Osteoblast (primary cell): ENCODE data around the gene MTR. TPM values are rescaled to one million over a fixed set of nuclear protein-coding genes. Genes with fewer than 3 reads are reported as not detected.

ENCODE experiments used
- DNase-seq: peaks from one replicate; pipeline ENCODE4 v3.0.0; 2011; ENCODE audit warnings: low spot score, mixed read lengths; ENCODE audit not compliant: insufficient read length; ENCODE audit errors: missing footprints
- H2AFZ ChIP-seq: 2 replicates; pipeline ENCODE4 v1.6.0; 2011; ENCODE audit warnings: mild to moderate bottlenecking, low read length
- H3K27ac ChIP-seq: 2 replicates; pipeline ENCODE4 v1.5.1; 2011; ENCODE audit warnings: mild to moderate bottlenecking, low read depth, low read length, moderate library complexity
- H3K27me3 ChIP-seq: 2 replicates; pipeline ENCODE4 v1.6.0; 2012; ENCODE audit warnings: mild to moderate bottlenecking, control low read depth, inconsistent platforms, low read length, moderate library complexity; ENCODE audit not compliant: insufficient read depth
- H3K36me3 ChIP-seq: 2 replicates; pipeline ENCODE4 v1.5.1; 2011; ENCODE audit warnings: mild to moderate bottlenecking, low read length, control low read depth, moderate library complexity; ENCODE audit not compliant: insufficient read depth
- H3K4me1 ChIP-seq: 2 replicates; pipeline ENCODE4 v1.5.1; 2011; ENCODE audit warnings: mild to moderate bottlenecking, low read length, control low read depth, moderate library complexity; ENCODE audit not compliant: insufficient read depth
- H3K4me2 ChIP-seq: 2 replicates; pipeline ENCODE4 v1.6.0; 2011; ENCODE audit warnings: mild to moderate bottlenecking, low read length; ENCODE audit not compliant: insufficient read depth
- H3K4me3 ChIP-seq: fragments of 200-600 bp; sonication (generic); 3 replicates; pipeline ENCODE4 v1.5.1; 2012; ENCODE audit warnings: mild to moderate bottlenecking, low read length, inconsistent platforms; ENCODE audit not compliant: insufficient read depth
- H3K79me2 ChIP-seq: 2 replicates; pipeline ENCODE4 v1.6.0; 2012; ENCODE audit warnings: mild to moderate bottlenecking, low read length, control low read depth, inconsistent platforms; ENCODE audit not compliant: insufficient read depth
- H3K9me3 ChIP-seq: 2 replicates; pipeline ENCODE4 v1.5.1; 2011; ENCODE audit warnings: low read depth, low read length, control low read depth
- H4K20me1 ChIP-seq: 2 replicates; pipeline ENCODE4 v1.6.0; 2012; ENCODE audit warnings: mild to moderate bottlenecking, low read length, control low read depth; ENCODE audit not compliant: insufficient read depth
- total RNA-seq: library from RNA; depleted of rRNA; stranded (reverse); fragments of >200 nt; gene quantifications from 2 replicates; pipeline ENCODE4 v1.2.3, GENCODE V29; 2012
- TF ChIP-seq, protein P1 (sequence below): IDR thresholded peaks from 2 replicates; pipeline ENCODE4 v1.5.1; 2011; ENCODE audit warnings: mild to moderate bottlenecking, low read depth, low read length, moderate library complexity; ENCODE audit errors: extremely low read depth

The MTR gene
- total RNA-seq, 1 donor: 30.0 TPM

DNA sequence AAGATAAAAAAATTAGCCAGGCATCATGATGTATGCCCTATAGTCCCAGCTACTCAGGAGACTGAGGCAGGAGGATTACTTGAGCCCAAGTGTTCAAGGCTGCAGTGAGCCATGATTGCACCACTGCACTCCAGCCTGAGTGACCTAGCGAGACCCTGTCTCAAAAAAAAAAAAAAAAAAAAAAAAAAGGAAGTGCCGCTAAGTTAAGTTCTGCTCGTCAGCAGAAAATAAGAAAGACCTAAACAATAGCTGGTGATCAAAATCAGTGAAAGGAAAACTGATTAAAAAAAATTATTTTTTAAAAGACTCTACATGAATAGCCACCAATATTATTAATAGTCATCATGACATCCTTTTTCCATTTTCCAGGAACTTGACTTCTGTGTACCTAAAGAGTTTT lies 44.2 kb upstream of the MTR start:
- no peaks in the 10 kb centered on the region for H3K27me3 ChIP-seq
- H3K27ac ChIP-seq: no peak overlapping the region
- no peaks in the 10 kb centered on the region for H3K4me1 ChIP-seq
- TF ChIP-seq, protein P1, sequence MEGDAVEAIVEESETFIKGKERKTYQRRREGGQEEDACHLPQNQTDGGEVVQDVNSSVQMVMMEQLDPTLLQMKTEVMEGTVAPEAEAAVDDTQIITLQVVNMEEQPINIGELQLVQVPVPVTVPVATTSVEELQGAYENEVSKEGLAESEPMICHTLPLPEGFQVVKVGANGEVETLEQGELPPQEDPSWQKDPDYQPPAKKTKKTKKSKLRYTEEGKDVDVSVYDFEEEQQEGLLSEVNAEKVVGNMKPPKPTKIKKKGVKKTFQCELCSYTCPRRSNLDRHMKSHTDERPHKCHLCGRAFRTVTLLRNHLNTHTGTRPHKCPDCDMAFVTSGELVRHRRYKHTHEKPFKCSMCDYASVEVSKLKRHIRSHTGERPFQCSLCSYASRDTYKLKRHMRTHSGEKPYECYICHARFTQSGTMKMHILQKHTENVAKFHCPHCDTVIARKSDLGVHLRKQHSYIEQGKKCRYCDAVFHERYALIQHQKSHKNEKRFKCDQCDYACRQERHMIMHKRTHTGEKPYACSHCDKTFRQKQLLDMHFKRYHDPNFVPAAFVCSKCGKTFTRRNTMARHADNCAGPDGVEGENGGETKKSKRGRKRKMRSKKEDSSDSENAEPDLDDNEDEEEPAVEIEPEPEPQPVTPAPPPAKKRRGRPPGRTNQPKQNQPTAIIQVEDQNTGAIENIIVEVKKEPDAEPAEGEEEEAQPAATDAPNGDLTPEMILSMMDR: no peak
- H4K20me1 ChIP-seq: no peaks in the 10 kb centered on the region
- DNase-seq: no peak
- H2AFZ ChIP-seq: no peak overlapping the region
- H3K36me3 ChIP-seq: no peaks in the 10 kb centered on the region
- no peak overlapping the region for H3K4me3 ChIP-seq
- H3K4me2 ChIP-seq: no peak overlapping the region
- H3K9me3 ChIP-seq: no peaks in the 10 kb centered on the region
- no peaks in the 10 kb centered on the region for H3K79me2 ChIP-seq

DNA sequence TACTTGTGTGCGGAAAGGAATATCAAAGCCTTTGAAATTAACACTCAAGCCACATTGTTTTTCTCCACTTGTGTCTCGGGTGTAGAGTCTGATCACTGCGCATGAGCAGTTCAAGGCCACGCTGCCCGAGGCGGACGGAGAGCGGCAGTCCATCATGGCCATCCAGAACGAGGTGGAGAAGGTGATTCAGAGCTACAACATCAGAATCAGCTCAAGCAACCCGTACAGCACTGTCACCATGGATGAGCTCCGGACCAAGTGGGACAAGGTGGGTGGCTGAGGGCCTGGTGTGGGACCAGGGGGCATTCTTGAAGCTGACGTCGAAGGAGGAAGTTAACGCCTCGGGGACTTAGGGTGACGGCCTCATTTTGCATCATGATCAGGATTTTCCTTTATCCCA lies 43.7 kb upstream of the MTR start:
- H3K4me3 ChIP-seq: no peak overlapping the region
- H3K4me1 ChIP-seq: no peaks in the 10 kb centered on the region
- H3K27me3 ChIP-seq: no peaks in the 10 kb centered on the region
- no peak overlapping the region for H3K27ac ChIP-seq
- H3K79me2 ChIP-seq: no peaks in the 10 kb centered on the region
- H4K20me1 ChIP-seq: no peaks in the 10 kb centered on the region
- TF ChIP-seq, protein P1: no peak
- H3K4me2 ChIP-seq: no peak overlapping the region
- no peaks in the 10 kb centered on the region for H3K9me3 ChIP-seq
- H2AFZ ChIP-seq: no peak overlapping the region
- no peaks in the 10 kb centered on the region for H3K36me3 ChIP-seq
- no peak for DNase-seq

DNA sequence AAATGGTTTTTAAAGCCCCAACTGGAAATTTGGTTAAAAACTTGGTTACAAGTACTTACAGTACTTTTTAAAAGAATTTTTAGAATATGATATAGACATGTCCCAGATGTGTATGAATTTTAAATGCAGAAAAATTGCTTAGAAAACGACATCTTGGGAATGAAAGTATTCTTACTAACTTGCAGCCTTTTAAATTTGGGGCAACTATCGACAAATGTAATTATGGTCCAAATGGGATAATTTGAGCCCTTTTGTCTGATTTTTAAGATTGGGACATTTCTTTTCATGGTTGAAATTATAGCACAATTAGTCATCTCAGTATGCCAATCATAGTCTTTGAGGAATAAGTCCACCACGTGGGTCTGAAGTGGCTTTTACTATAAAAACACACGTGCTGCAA lies 43.2 kb upstream of the MTR start:
- H2AFZ ChIP-seq: no peak overlapping the region
- TF ChIP-seq, protein P1: no peak
- no peaks in the 10 kb centered on the region for H4K20me1 ChIP-seq
- no peak overlapping the region for H3K27ac ChIP-seq
- no peaks in the 10 kb centered on the region for H3K79me2 ChIP-seq
- no peaks in the 10 kb centered on the region for H3K4me1 ChIP-seq
- DNase-seq: no peak
- H3K9me3 ChIP-seq: no peaks in the 10 kb centered on the region
- H3K27me3 ChIP-seq: no peaks in the 10 kb centered on the region
- no peak overlapping the region for H3K4me3 ChIP-seq
- H3K36me3 ChIP-seq: no peaks in the 10 kb centered on the region
- H3K4me2 ChIP-seq: no peak overlapping the region

DNA sequence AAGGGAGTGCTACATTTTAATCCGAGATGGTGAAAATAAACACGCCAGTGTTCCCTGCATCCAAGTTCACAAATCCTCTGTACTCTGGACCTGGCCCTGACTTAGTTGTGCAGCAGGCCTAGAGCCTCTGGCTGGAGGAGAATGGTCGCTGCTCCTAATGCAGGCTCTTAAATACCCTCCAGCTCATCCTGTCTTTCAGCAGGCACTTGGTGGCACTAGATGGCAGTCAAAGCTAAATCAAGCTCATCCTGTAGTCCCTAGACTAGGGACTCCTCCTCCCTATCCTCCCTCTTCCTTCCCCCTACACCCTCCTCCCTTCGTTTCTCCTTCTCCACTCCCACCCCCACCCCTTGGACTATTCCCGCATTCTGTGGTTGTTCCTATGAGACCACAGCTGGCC lies 41.6 kb upstream of the MTR start:
- H3K9me3 ChIP-seq: no peaks in the 10 kb centered on the region
- H3K4me2 ChIP-seq: no peak overlapping the region
- no peak overlapping the region for H3K27ac ChIP-seq
- H2AFZ ChIP-seq: no peak overlapping the region
- H3K4me1 ChIP-seq: no peaks in the 10 kb centered on the region
- no peaks in the 10 kb centered on the region for H3K36me3 ChIP-seq
- H3K27me3 ChIP-seq: no peaks in the 10 kb centered on the region
- TF ChIP-seq, protein P1: peak; percentile 28
- no peaks in the 10 kb centered on the region for H3K79me2 ChIP-seq
- H3K4me3 ChIP-seq: no peak overlapping the region
- no peaks in the 10 kb centered on the region for H4K20me1 ChIP-seq
- no peak for DNase-seq
